Prostate gland (tissue), 2 donors: ENCODE results near the gene PXN.

Experiments
- POLR2AphosphoS5 ChIP-seq: sonication (generic); formaldehyde crosslinking; IDR thresholded peaks from one replicate; pipeline ENCODE4 v1.6.1; 2017; ENCODE audit warnings: antibody characterized with exemption
- TF ChIP-seq, protein P1 (sequence below), 4 experiments: fragments of 200-600 bp in 2 of 4; fragments of 450-650 bp in 2 of 4; sonication (generic) in 2 of 4; IDR thresholded peaks; 1 replicate in 3 of 4; 2 replicates in 1 of 4; pipeline ENCODE4 v1.5.1; 2016 to 2019; ENCODE audit warnings: antibody characterized with exemption in 4 of 4, mild to moderate bottlenecking in 2 of 4, moderate library complexity in 2 of 4

DNA sequence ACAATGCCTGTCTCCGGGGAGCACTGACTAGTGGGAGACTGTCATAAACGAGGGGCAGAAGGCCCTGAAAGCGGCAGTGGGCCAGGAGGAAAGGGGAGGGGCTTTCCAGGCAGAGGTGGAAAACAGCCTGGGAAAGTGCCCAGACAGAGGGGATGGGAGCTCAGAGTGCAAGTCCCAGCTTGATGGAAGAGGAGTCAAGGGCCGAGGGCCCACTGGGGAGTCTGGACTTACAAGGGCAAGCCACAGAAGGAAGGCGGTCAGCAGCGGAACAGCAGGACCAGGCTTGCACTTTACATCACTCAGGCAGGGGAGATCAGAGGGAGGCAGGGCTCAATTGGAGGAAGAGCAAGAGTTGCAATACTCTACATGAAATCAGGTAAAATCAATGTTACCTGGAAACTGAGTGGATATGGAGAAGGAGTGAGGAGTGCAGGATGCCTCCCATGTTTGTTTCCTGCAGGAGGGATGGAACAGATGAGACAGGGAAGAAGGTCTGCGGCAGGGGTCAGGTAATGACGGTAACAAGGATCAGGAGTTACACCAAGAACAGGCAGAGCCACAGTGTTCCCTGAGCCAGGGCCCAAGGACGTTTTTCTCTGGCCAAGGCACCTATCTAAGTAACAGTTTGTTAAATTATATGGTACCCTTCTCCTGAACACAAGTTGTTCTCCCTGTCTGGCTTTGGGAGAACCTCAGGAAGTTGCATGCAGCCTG lies 23.8 kb downstream of the PXN start:
- peak; percentile 15 for TF ChIP-seq POLR2AphosphoS5
- TF ChIP-seq, protein P1, sequence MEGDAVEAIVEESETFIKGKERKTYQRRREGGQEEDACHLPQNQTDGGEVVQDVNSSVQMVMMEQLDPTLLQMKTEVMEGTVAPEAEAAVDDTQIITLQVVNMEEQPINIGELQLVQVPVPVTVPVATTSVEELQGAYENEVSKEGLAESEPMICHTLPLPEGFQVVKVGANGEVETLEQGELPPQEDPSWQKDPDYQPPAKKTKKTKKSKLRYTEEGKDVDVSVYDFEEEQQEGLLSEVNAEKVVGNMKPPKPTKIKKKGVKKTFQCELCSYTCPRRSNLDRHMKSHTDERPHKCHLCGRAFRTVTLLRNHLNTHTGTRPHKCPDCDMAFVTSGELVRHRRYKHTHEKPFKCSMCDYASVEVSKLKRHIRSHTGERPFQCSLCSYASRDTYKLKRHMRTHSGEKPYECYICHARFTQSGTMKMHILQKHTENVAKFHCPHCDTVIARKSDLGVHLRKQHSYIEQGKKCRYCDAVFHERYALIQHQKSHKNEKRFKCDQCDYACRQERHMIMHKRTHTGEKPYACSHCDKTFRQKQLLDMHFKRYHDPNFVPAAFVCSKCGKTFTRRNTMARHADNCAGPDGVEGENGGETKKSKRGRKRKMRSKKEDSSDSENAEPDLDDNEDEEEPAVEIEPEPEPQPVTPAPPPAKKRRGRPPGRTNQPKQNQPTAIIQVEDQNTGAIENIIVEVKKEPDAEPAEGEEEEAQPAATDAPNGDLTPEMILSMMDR (IDR thresholded peaks at IDR 0.05) = peak in 1 of 4 experiments; percentile 19
